Coronary artery (tissue), 2 donors: ENCODE results near the gene WFS1.

ENCODE experiments used
- DNase-seq: peaks from one replicate; pipeline ENCODE4 v3.0.0-alpha.2; 2017; ENCODE audit warnings: low spot score
- H3K27ac ChIP-seq, 2 donors: fragments of 200-600 bp; sonication (generic); one replicate each; pipeline ENCODE4 v1.5.1; 2016 to 2019
- H3K4me3 ChIP-seq: fragments of 200-600 bp; sonication (generic); 2 replicates; pipeline ENCODE4 v1.5.1; 2016; ENCODE audit warnings: mild to moderate bottlenecking, moderate library complexity
- CTCF ChIP-seq: fragments of 200-600 bp; sonication (generic); IDR thresholded peaks from one replicate; pipeline ENCODE4 v1.5.1; 2019; ENCODE audit warnings: antibody characterized with exemption

Gene WFS1

GRCh38 chr4:6275898-6276806, 6.5 kb downstream of the WFS1 start:
- no peak for TF ChIP-seq CTCF
- Histone ChIP-seq H3K4me3 (peak overlapping the region; percentile 45), H3K27ac (peak overlapping the region; percentile 63 to 97)
- no peak for DNase-seq

- no peak overlapping the region for H3K4me3 ChIP-seq
- peak overlapping the region; percentile 63 to 97 for H3K27ac ChIP-seq
- no peak for DNase-seq
- TF ChIP-seq CTCF: no peak
Observed at GRCh38 chr4:6277139-6277802, 7.6 kb downstream of the WFS1 start.

GRCh38 chr4:6277935-6278800, 8.5 kb downstream of the WFS1 start:
- peak overlapping the region; percentile 10 for H3K4me3 ChIP-seq
- TF ChIP-seq CTCF: no peak
- no peak for DNase-seq
- peak overlapping the region; percentile 31 to 97 for H3K27ac ChIP-seq

- peak overlapping the region; percentile 54 to 97 for H3K27ac ChIP-seq
- DNase-seq: no peak
- peak overlapping the region; percentile 10 for H3K4me3 ChIP-seq
- TF ChIP-seq CTCF: no peak
Observed at GRCh38 chr4:6278801-6279197, 9.1 kb downstream of the WFS1 start.

GRCh38 chr4:6279582-6280289, 10.1 kb downstream of the WFS1 start:
- no peak for DNase-seq
- Histone ChIP-seq H3K4me3 (no peak overlapping the region), H3K27ac (peak overlapping the region; percentile 54 to 97)
- TF ChIP-seq CTCF: no peak

- H3K4me3 ChIP-seq: no peak overlapping the region
- DNase-seq: no peak
- peak overlapping the region; percentile 71 to 97 for H3K27ac ChIP-seq
- TF ChIP-seq CTCF: no peak
Observed at GRCh38 chr4:6280365-6280996, 10.8 kb downstream of the WFS1 start.
